ENCODE measurements around the gene ADIPOR2. TPM values are rescaled to one million over a fixed set of nuclear protein-coding genes. Genes with fewer than 3 reads are reported as not detected.

The ADIPOR2 gene
- total and polyA plus RNA-seq, 2 donors (not counting 1 experiment from before 2014, with no cell fraction given): 43.1 to 46.1 TPM

- H2AFZ ChIP-seq (ENCODE audit: low read length): no peak overlapping the region
- H3K4me2 ChIP-seq (ENCODE audit: extremely low read depth, insufficient read depth, low read length): no peak overlapping the region
- no peak overlapping the region for H3K9ac ChIP-seq (ENCODE audit: insufficient read depth, low read length)
- H3K4me3 ChIP-seq (replicated peaks in 1 of 4; ENCODE audit: control extremely low read depth in 1 of 4, insufficient read depth in 1 of 4, low read depth in 3 of 4, low read length in 4 of 4): no peak overlapping the region
- peaks cover 40% of the 10 kb centered on the region for H3K27me3 ChIP-seq (ENCODE audit: control insufficient read depth, insufficient read depth, low read length)
- H3K9me3 ChIP-seq (ENCODE audit: control insufficient read depth, insufficient read depth, low read depth, low read length): no peaks in the 10 kb centered on the region
- H3K79me2 ChIP-seq (ENCODE audit: control insufficient read depth, insufficient read depth, low read length): no peaks in the 10 kb centered on the region
- H3K27ac ChIP-seq (ENCODE audit: insufficient read depth, low read length): no peak overlapping the region
- no peaks in the 10 kb centered on the region for H3K4me1 ChIP-seq (ENCODE audit: control insufficient read depth, extremely low read depth, insufficient read depth, low read length)
- no peak for DNase-seq (ENCODE audit: low read depth in 2 of 2)
- no peaks in the 10 kb centered on the region for H4K20me1 ChIP-seq (ENCODE audit: control insufficient read depth, extremely low read depth, insufficient read depth, low read length)
- H3K36me3 ChIP-seq (ENCODE audit: control insufficient read depth, insufficient read depth, low read length): no peaks in the 10 kb centered on the region
- no peak for TF ChIP-seq EZH2 (IDR thresholded peaks at IDR 0.05; ENCODE audit: low read length, missing control alignments)
- no peak for TF ChIP-seq CTCF (conservative IDR thresholded peaks at IDR 0.05 in 1 of 2, IDR thresholded peaks at IDR 0.05 in 1 of 2; ENCODE audit: low read depth in 1 of 2, low read length in 2 of 2)
Measured at GRCh38 chr12:1826867-1827705, 136.2 kb downstream of the ADIPOR2 start.

- Histone ChIP-seq H3K4me1 (ENCODE audit: control insufficient read depth, extremely low read depth, insufficient read depth, low read length) (no peaks in the 10 kb centered on the region), H2AFZ (ENCODE audit: low read length) (no peak overlapping the region), H3K79me2 (ENCODE audit: control insufficient read depth, insufficient read depth, low read length) (no peaks in the 10 kb centered on the region), H3K9ac (ENCODE audit: insufficient read depth, low read length) (no peak overlapping the region), H3K36me3 (ENCODE audit: control insufficient read depth, insufficient read depth, low read length) (no peaks in the 10 kb centered on the region), H3K4me2 (ENCODE audit: extremely low read depth, insufficient read depth, low read length) (no peak overlapping the region), H3K27ac (ENCODE audit: insufficient read depth, low read length) (no peak overlapping the region), H3K4me3 (replicated peaks in 1 of 4; ENCODE audit: control extremely low read depth in 1 of 4, insufficient read depth in 1 of 4, low read depth in 3 of 4, low read length in 4 of 4) (no peak overlapping the region), H3K9me3 (ENCODE audit: control insufficient read depth, insufficient read depth, low read depth, low read length) (no peaks in the 10 kb centered on the region), H3K27me3 (ENCODE audit: control insufficient read depth, insufficient read depth, low read length) (peaks cover 33% of the 10 kb centered on the region), H4K20me1 (ENCODE audit: control insufficient read depth, extremely low read depth, insufficient read depth, low read length) (no peaks in the 10 kb centered on the region)
- DNase-seq (ENCODE audit: low read depth in 2 of 2): no peak
- no peak for TF ChIP-seq EZH2 (IDR thresholded peaks at IDR 0.05; ENCODE audit: low read length, missing control alignments)
- TF ChIP-seq CTCF (conservative IDR thresholded peaks at IDR 0.05 in 1 of 2, IDR thresholded peaks at IDR 0.05 in 1 of 2; ENCODE audit: low read depth in 1 of 2, low read length in 2 of 2): no peak
Measured at GRCh38 chr12:1827826-1828805, 137.2 kb downstream of the ADIPOR2 start.

GRCh38 chr12:1828856-1829255 lies 138.0 kb downstream of the ADIPOR2 start:
- H3K79me2 ChIP-seq (ENCODE audit: control insufficient read depth, insufficient read depth, low read length): no peaks in the 10 kb centered on the region
- no peaks in the 10 kb centered on the region for H3K9me3 ChIP-seq (ENCODE audit: control insufficient read depth, insufficient read depth, low read depth, low read length)
- H3K4me3 ChIP-seq (replicated peaks in 1 of 4; ENCODE audit: control extremely low read depth in 1 of 4, insufficient read depth in 1 of 4, low read depth in 3 of 4, low read length in 4 of 4): no peak overlapping the region
- peak in 1 of 2 donors; percentile 15 for DNase-seq (ENCODE audit: low read depth in 2 of 2)
- no peaks in the 10 kb centered on the region for H4K20me1 ChIP-seq (ENCODE audit: control insufficient read depth, extremely low read depth, insufficient read depth, low read length)
- H3K4me2 ChIP-seq (ENCODE audit: extremely low read depth, insufficient read depth, low read length): no peak overlapping the region
- H3K27me3 ChIP-seq (ENCODE audit: control insufficient read depth, insufficient read depth, low read length): peaks cover 29% of the 10 kb centered on the region
- H2AFZ ChIP-seq (ENCODE audit: low read length): no peak overlapping the region
- H3K9ac ChIP-seq (ENCODE audit: insufficient read depth, low read length): no peak overlapping the region
- no peak for TF ChIP-seq CTCF (conservative IDR thresholded peaks at IDR 0.05 in 1 of 2, IDR thresholded peaks at IDR 0.05 in 1 of 2; ENCODE audit: low read depth in 1 of 2, low read length in 2 of 2)
- no peak for TF ChIP-seq EZH2 (IDR thresholded peaks at IDR 0.05; ENCODE audit: low read length, missing control alignments)
- no peak overlapping the region for H3K27ac ChIP-seq (ENCODE audit: insufficient read depth, low read length)
- no peaks in the 10 kb centered on the region for H3K36me3 ChIP-seq (ENCODE audit: control insufficient read depth, insufficient read depth, low read length)
- H3K4me1 ChIP-seq (ENCODE audit: control insufficient read depth, extremely low read depth, insufficient read depth, low read length): no peaks in the 10 kb centered on the region

Data from fibroblast of lung (primary cell).